SK-N-SH treated with all-trans-retinoic acid at 6 μM for 48 hours (cell line): ENCODE data around the gene PSG3.
"Not testable (repeated sequence)": the region's sequence is repeated elsewhere in the genome, so short reads cannot be mapped to it uniquely, and the experiment has no call there.

Experiments used
- ATAC-seq: fragments of 200-7000 bp; cut with Tn5 transposase; 3 replicates; pipeline ENCODE4 v1.9.1; 2020; ENCODE audit warnings: mild to moderate bottlenecking, moderate library complexity
- CSDC2 ChIP-seq: fragments of 250-450 bp; sonication (Bioruptor Pico); IDR thresholded peaks from 2 replicates; pipeline ENCODE4 v1.5.0; 2020; ENCODE audit warnings: mild to moderate bottlenecking, moderate library complexity
- ESRRG ChIP-seq: fragments of 250-450 bp; sonication (Bioruptor Pico); IDR thresholded peaks from 2 replicates; pipeline ENCODE4 v1.6.1; 2021; ENCODE audit warnings: mild to moderate bottlenecking
- GLIS3 ChIP-seq: fragments of 250-450 bp; sonication (Bioruptor Pico); IDR thresholded peaks from 2 replicates; pipeline ENCODE4 v1.5.0; 2020; ENCODE audit warnings: mild to moderate bottlenecking, moderate library complexity
- ISL1 ChIP-seq: fragments of 250-450 bp; sonication (Bioruptor Pico); IDR thresholded peaks from 2 replicates; pipeline ENCODE4 v2.1.2; 2022; ENCODE audit warnings: mild to moderate bottlenecking, moderate library complexity
- OSR1 ChIP-seq: fragments of 250-450 bp; sonication (Bioruptor Pico); IDR thresholded peaks from 2 replicates; pipeline ENCODE4 v1.8.0; 2022; ENCODE audit warnings: moderate library complexity, mild to moderate bottlenecking, inconsistent platforms
- PPARA ChIP-seq: fragments of 250-450 bp; sonication (Bioruptor Pico); IDR thresholded peaks from 2 replicates; pipeline ENCODE4 v1.5.0; 2020; ENCODE audit warnings: mild to moderate bottlenecking, borderline replicate concordance
- TCF4 ChIP-seq: fragments of 250-450 bp; sonication (Bioruptor Pico); IDR thresholded peaks from 2 replicates; pipeline ENCODE4 v1.8.0; 2021; ENCODE audit warnings: mild to moderate bottlenecking, moderate library complexity, borderline replicate concordance
- ZFP3 ChIP-seq: fragments of 250-450 bp; sonication (Bioruptor Pico); IDR thresholded peaks from 2 replicates; pipeline ENCODE4 v1.5.0; 2020; ENCODE audit warnings: mild to moderate bottlenecking, moderate library complexity
- ZFP30 ChIP-seq: fragments of 450-650 bp; formaldehyde crosslinking; IDR thresholded peaks from 2 replicates; pipeline ENCODE4 v1.5.0; 2022; ENCODE audit warnings: mild to moderate bottlenecking, moderate library complexity
- ZNF565 ChIP-seq: fragments of 450-650 bp; formaldehyde crosslinking; conservative IDR thresholded peaks from 2 replicates; pipeline ENCODE4 v1.5.0; 2020; ENCODE audit warnings: low read depth, mild to moderate bottlenecking, moderate library complexity
- ZNF8 ChIP-seq: fragments of 450-650 bp; formaldehyde crosslinking; IDR thresholded peaks from 2 replicates; pipeline ENCODE4 v1.5.0; 2020; ENCODE audit warnings: mild to moderate bottlenecking, moderate library complexity
- TF ChIP-seq, protein P1 (sequence below): fragments of 250-450 bp; sonication (Bioruptor Pico); IDR thresholded peaks from 2 replicates; pipeline ENCODE4 v1.5.1; 2020; ENCODE audit warnings: low read depth, mild to moderate bottlenecking, moderate library complexity
- TF ChIP-seq, protein P2 (sequence below): fragments of 250-450 bp; sonication (Bioruptor Pico); IDR thresholded peaks from 2 replicates; pipeline ENCODE4 v1.5.0; 2020; ENCODE audit warnings: mild to moderate bottlenecking, moderate library complexity
- TF ChIP-seq, protein P3 (sequence below): fragments of 250-450 bp; sonication (Bioruptor Pico); IDR thresholded peaks from 2 replicates; pipeline ENCODE4 v1.8.0; 2021; ENCODE audit warnings: low read depth, mild to moderate bottlenecking, moderate library complexity, borderline replicate concordance

PSG3 gene

DNA sequence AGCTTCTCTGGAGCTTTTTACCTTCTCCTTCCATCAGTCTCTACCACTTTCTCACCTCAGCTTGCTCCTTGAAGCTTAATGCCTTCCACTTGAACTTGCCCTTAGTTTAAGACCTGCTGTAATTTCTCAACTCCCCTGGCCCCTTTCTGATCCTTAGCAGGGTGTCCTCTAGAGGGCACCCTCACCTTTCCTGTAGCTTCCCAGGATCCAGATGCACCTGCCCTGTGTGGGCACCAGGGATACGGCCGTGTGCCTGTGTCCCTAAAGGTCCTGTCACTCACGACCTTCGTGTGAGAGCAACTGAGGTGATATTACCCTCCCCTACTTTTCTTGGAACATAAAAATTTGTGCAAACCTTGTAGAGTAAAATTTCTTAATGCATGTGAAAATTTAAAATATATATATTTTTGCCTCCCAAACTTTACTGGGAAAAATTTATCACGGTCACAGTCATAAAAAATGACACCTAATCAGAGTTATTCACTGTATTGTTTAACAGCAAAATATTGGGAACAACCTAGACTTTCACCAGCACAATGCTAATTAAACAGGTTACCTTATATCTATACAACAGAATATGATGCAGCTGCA lies 46.4 kb downstream of the PSG3 start (continued):
- TF ChIP-seq, protein P1, sequence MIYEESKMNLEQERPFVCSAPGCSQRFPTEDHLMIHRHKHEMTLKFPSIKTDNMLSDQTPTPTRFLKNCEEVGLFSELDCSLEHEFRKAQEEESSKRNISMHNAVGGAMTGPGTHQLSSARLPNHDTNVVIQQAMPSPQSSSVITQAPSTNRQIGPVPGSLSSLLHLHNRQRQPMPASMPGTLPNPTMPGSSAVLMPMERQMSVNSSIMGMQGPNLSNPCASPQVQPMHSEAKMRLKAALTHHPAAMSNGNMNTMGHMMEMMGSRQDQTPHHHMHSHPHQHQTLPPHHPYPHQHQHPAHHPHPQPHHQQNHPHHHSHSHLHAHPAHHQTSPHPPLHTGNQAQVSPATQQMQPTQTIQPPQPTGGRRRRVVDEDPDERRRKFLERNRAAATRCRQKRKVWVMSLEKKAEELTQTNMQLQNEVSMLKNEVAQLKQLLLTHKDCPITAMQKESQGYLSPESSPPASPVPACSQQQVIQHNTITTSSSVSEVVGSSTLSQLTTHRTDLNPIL (CRISPR knock-in tag): no peak
- no peak for TF ChIP-seq ESRRG (CRISPR knock-in tag)

DNA sequence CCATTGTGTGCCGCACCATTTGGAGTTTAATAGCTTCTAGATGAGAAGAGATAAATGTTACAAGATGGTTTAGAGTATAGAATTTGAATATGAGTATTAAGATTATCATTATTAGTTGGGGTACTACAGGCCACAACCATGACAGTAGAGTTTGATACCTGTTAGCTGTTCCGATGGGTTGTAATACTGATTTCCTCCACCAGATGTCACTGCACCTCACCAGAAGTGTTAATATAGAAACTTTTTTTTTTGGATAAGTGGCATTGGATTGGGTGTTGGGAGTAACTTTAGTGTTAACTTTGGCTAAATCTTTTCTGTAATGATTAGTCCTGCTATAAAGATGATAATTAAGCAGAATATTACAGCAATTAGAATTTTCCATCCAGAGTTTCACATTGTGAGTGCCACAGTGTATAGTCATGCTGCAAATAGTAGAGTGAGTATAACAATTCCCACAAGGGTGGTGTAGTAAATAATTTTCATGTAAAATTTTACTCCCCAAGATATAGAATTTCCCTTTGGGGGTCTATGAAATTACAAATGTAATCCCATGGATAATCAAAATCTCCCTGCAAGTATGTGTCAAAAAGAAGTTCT lies 56.3 kb downstream of the PSG3 start:
- no peak for TF ChIP-seq ESRRG (CRISPR knock-in tag)
- no peak for TF ChIP-seq ZFP30
- no peak for TF ChIP-seq OSR1 (CRISPR knock-in tag)
- no peak for TF ChIP-seq ISL1 (CRISPR knock-in tag)
- no peak for TF ChIP-seq GLIS3
- TF ChIP-seq PPARA (CRISPR knock-in tag): no peak
- TF ChIP-seq TCF4 (CRISPR knock-in tag): no peak
- no peak for TF ChIP-seq CSDC2 (CRISPR knock-in tag)
- TF ChIP-seq ZFP3 (CRISPR knock-in tag): no peak
- TF ChIP-seq, protein P2, sequence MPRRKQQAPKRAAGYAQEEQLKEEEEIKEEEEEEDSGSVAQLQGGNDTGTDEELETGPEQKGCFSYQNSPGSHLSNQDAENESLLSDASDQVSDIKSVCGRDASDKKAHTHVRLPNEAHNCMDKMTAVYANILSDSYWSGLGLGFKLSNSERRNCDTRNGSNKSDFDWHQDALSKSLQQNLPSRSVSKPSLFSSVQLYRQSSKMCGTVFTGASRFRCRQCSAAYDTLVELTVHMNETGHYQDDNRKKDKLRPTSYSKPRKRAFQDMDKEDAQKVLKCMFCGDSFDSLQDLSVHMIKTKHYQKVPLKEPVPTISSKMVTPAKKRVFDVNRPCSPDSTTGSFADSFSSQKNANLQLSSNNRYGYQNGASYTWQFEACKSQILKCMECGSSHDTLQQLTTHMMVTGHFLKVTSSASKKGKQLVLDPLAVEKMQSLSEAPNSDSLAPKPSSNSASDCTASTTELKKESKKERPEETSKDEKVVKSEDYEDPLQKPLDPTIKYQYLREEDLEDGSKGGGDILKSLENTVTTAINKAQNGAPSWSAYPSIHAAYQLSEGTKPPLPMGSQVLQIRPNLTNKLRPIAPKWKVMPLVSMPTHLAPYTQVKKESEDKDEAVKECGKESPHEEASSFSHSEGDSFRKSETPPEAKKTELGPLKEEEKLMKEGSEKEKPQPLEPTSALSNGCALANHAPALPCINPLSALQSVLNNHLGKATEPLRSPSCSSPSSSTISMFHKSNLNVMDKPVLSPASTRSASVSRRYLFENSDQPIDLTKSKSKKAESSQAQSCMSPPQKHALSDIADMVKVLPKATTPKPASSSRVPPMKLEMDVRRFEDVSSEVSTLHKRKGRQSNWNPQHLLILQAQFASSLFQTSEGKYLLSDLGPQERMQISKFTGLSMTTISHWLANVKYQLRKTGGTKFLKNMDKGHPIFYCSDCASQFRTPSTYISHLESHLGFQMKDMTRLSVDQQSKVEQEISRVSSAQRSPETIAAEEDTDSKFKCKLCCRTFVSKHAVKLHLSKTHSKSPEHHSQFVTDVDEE: no peak
- TF ChIP-seq ZNF8: no peak
- TF ChIP-seq, protein P3, sequence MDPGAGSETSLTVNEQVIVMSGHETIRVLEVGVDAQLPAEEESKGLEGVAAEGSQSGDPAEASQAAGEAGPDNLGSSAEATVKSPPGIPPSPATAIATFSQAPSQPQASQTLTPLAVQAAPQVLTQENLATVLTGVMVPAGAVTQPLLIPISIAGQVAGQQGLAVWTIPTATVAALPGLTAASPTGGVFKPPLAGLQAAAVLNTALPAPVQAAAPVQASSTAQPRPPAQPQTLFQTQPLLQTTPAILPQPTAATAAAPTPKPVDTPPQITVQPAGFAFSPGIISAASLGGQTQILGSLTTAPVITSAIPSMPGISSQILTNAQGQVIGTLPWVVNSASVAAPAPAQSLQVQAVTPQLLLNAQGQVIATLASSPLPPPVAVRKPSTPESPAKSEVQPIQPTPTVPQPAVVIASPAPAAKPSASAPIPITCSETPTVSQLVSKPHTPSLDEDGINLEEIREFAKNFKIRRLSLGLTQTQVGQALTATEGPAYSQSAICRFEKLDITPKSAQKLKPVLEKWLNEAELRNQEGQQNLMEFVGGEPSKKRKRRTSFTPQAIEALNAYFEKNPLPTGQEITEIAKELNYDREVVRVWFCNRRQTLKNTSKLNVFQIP: no peak
- no peak for TF ChIP-seq ZNF565
- no peak for ATAC-seq

DNA sequence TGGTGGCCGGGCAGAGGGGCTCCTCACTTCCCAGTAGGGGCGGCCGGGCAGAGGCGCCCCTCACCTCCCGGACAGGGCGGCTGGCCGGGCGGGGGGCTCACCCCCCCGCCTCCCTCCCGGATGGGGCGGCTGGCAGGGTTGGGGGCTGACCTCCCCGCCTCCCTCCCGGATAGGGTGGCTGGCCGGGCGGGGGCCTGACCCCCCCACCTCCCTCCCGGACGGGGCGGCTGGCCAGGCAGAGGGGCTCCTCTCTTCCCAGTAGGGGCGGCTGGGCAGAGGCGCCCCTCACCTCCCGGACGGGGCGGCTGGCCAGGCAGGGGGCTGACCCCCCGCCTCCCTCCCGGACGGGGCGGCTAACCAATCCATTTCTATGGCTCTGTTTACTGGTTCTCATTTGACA lies 64.0 kb downstream of the PSG3 start:
- ATAC-seq: not testable (repeated sequence)

DNA sequence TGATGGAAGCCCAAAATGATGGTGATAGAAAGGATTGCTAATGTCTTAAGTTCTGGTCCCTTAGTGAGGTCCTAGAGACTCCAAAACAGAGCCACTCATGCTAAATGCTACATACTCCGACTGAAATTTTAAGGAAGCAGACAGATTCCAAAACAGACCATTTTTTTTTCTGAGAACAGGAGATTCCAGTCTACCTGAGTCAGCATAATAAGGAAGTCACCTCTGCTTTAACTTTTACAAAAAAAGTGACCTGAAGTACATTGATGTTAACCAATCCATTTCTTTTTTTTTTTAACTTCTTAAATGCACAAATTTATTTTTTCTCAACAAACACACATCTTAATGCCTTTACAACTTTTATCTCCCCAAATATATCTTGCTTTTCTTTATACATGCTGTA lies 65.7 kb downstream of the PSG3 start:
- not testable (repeated sequence) for ATAC-seq
